ENCODE results near the gene SH3GL1.
A peak's percentile ranks its signal among the peaks of the same experiment; 100 is the strongest.
"Not testable (repeated sequence)": the region's sequence is repeated elsewhere in the genome, so short reads cannot be mapped to it uniquely, and the experiment has no call there.

The SH3GL1 gene

DNA sequence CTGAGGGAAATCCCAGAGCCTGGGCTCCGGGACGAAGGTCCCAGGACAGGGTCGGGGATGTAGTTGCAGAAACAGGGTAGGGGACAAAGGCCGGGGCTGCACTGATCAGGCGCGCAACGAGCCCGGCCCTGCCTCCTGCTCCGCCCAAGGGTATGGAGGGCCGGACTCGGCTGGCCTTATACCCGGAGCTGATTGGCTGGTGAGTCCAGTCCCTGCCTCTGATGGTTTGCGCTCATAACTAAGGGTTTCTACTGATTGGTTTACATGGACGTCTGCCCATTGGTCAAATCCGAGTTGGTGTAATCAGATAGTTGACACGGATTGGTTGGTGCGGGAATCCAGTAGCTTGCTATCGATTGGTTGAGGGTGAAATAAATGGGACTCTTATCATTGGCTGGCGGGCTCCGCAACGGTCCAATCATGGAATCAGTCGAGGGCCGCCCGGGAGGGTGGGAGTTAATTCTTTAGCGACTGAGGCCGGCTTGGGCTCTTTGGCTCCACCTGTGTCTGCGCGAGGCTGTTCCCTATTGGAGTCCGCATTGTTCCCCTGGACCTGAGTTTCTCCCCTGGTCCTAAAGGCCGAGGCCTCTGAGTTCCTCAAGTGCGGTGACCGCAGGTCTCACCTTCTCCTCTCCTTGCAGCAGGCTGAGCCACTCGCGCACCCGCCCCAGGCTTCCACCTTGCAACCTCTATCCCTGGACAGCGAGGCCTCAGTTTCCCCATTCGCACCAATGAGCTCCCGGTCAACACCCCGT lies 57.6 kb downstream of the SH3GL1 start:
- DNase-seq (ENCODE audit: low spot score) = peak; percentile 100

DNA sequence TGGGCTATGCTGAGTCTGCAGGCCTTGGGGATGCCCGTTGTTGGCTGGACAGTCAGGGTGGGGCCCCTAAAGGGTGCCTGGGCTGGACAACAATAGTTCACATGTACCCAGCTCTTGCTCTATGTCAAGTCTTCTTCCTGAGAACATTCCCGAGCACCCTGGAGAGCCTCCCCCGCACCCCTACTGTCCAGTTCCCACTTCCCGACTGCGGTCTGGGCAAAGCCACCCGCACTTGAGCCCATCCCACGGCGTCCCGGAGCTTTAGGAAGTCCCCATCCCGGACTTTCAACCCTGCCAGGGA lies 58.1 kb downstream of the SH3GL1 start:
- no peak for DNase-seq (ENCODE audit: low spot score)

DNA sequence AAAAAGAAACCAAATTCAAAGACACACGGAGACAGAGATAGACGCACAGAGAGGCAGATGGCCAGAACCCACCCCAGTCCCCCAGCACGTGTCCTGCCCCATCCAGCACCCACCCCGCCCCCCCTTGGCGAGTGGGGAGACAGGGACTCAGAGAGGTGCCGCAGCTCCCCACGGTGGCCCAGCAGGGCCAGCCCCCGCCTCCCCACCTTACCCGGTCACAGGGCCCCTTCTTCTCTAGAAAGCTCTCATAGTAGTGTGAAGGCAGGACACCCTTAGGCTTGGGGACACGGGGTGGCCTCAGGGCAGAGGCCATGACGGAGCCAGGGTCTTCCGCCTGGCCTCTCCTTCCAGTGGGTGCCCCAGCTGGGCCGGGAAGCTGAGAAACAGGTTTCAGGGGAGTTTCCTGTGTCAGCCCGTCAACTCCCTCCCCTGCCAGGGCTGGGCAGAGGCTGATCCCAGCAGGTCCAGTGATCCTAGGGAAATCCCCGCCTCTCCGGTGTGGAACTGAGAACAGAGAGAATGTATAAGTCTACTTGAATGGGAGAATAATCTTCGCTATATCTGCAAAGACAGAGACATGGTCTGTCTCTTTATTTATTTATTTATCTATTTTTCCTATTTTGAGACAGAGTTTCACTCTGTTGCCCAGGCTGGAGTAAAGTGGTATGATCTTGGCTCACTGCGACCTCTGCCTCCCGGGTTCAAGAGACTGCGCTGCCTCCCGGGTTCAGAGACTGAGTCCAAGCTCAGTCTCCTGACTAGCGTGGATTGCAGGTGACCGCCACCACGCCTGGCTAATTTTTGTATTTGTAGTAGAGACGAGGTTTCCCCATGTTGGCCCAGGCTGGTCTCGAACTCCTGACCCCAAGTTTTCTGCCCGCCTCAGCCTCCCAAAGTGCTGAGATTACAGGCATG lies 61.6 kb downstream of the SH3GL1 start, which contains the start of gene STAP2:
Gene STAP2, minus strand, starts transcription at position 387 of the 915 bp plus-strand sequence. Its CDS starts 74 bp downstream, at position 313.
- no peak for DNase-seq (ENCODE audit: low spot score)

DNA sequence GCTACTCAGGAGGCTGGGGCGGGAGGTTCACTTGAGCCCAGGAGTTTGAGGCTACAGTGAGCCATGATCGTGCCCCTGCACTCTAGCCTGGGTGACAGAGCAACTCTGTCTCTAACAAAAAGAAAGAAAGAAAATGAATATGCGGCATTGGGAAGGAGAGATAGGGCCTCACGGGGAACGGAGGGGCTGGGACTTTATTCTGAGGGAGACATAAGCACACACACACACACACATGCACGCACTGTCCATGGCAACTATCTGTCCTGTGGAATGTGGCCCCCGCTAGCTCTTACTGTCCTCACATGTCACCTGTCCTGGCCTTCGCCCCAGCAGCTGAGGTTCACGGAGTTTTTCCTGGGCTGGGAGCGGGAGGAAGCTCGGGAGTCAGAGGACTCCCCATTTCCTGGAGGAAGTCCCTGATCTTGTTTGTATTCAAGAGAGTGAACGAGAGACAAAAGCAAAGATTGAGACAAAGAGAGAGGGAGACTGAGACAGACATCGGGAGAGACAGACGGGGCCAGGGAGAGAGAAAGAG lies 62.4 kb downstream of the SH3GL1 start:
- no peak for DNase-seq (ENCODE audit: low spot score)

DNA sequence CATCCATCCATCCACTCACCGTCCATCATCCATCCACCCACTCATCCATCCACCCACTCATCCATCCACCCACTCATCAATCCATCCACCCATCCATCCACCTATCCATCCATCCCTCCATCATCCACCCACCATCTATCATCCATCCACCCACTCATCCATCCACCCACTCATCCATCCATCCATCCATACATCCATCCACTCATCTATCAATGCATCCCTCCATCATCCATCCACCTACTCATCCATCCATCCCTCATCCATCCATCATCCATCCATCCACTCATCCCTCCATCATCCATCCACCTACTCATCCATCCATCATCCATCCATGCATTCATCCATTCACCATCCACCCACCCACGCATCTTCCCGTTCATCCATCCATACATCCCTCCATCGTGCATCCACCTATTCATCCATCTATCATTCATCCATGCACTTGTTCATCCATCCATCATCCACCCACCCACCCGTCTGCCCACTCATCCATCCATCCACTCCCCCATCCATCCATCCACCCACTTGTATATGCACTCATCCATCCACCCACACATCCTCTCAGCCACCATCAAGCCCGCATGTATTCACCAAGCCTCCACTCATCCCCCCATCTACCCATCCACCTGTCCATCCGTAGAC lies 65.3 kb downstream of the SH3GL1 start:
- no peak for DNase-seq (ENCODE audit: low spot score)

DNA sequence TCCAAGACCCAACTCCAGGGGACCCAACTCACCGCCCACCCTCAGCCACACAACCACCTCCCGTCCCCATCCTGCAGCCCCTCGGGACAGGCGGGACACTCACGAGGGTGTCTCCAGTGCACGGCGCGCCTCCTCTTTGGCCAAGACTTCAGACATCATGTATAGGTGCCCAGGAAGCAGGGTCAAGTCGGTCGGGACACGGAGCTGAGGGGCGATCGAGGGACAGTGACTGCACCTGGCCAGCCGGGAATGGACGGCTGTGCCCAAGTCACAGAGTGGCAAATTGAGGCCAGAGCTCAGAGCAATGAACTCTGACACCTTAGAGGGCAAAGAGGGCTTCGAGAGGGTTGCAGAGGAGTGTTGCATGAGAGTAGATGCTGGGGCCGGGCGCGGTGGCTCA lies 70.5 kb downstream of the SH3GL1 start:
- no peak for DNase-seq (ENCODE audit: low spot score)

DNA sequence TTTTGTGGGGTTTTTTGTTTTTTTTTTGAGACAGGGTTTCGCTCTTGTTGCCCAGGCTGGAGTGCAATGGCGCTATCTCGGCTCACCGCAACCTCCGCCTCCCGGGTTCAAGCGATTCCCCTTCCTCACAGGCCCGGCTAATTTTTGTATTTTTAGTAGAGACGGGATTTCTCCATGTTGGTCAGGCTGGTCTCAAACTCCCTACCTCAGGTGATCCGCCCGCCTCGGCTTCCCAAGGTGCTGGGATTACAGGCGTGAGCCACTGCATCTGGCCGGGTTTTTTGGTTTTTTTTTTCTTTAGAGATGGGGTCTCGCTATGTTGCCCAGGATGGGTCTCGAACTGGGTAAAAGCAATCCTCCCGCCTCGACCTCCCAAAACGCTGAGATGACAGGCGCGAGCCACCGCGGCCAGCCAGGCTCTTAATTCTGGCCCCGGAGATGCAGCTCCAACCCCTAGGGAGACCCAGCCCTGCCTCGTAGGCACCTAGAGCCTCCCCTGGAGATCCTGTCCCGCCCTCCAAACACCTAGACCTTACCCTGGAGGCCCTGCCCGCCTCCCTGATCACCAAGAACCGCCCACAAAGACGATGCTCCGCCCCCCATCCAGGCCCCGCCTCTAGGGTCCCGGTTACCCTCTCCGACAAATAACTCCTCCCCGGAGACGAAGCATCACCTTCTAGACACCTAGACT lies 71.2 kb downstream of the SH3GL1 start:
- DNase-seq (ENCODE audit: low spot score) = not testable (repeated sequence)

DNA sequence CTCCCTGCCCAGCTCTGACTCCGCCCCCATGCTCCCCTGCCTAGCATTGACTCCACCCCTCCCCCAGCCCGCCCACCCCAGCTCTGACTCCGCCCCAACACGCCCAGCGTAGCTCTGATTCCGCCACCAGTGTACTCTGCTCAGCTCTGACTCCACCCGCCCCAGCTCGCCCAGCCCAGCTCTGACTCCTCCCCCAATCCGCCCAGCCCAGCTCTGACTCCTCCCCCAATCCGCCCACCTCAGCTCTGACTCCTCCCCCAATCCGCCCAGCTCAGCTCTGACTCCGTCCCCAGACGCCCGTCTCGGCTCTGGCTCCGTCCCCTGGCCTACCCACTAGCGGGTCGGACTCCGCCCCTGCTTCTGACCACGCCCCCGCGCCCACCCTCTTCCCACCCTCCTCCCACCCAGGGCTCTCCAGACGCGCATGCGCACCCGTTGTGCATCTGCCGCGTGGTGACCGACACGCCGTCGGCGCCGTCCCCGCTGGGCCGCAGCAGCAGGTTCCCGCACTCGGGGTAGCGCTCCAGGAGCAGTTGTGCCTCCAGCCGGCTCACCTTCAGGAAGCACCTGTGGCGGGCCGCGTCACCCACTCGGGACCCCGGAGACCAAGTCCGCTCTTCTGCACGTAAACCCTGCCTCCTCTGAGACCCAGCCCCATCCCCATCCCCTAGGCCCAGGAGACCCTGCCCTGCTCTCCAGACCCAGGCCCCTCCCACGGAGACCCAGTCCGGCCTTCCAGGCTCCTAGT lies 71.9 kb downstream of the SH3GL1 start:
- peak; percentile 87 for DNase-seq (ENCODE audit: low spot score)

DNA sequence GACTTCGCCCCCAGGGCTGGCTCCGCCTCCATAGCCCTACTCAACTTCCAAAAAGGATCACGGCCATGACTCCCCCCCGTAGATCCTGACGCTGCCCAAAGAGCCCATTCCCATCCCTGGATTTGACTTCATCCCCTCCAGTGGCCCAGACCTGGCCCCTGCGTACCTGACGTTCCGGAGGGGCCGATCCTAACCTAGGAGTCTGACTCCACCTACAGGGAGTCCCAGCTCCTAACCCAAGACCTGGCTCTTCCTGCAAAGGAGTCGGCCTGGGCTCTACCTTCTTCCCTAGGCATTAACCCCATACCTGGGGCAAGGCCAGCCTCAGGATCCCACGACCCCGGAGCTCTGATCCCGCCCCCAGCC lies 72.5 kb downstream of the SH3GL1 start:
- no peak for DNase-seq (ENCODE audit: low spot score)

DNA sequence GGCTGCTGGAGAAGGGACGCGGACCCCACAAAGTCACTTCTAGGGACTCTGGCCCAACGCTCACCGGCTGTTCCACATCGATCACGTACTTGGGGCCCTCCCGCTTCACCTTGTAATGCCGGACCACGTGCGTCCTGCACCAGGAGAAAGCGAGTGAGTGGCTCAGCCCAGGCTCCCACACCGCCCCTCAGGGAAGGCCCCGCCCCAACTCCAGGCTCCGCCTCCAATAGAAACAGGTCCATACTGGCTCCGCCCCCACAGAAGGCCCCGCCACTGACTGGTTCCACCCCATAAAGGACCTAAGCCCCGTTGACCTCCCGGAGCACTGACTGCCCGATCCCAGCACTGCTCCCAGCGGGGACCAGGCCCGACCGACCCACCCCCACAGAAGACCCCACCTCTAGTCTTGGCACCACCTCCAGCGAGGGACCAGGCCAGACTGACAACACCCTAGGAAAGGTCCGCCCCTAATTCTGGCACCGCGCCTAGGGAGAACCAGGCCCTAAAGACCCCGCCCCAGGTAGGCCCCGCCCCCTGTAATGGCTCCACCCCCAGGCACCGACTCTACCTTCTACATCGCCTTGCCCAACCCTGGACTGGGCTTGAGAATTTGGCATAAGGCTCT lies 73.0 kb downstream of the SH3GL1 start:
- no peak for DNase-seq (ENCODE audit: low spot score)

DNA sequence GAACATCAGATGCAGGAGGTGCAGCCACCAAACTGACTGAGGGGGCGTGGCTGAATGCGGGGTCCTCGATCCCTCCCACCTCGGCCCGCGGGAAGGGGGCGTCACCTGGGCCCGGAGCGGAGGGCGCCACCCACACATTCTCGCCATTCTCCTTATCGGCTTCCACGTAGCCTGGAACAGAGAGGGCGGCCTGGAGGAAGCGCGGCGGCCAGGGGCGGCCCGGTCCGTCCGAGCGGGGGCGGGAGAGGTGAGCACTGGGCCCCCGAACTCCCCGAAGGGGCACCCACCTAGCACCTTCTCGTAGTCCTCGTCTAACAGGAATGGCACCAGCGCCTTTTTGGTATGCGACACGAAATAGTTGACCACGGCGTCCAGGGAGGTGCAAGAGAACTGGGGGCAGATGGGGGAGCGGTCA lies 73.5 kb downstream of the SH3GL1 start:
- DNase-seq (ENCODE audit: low spot score) = no peak

DNA sequence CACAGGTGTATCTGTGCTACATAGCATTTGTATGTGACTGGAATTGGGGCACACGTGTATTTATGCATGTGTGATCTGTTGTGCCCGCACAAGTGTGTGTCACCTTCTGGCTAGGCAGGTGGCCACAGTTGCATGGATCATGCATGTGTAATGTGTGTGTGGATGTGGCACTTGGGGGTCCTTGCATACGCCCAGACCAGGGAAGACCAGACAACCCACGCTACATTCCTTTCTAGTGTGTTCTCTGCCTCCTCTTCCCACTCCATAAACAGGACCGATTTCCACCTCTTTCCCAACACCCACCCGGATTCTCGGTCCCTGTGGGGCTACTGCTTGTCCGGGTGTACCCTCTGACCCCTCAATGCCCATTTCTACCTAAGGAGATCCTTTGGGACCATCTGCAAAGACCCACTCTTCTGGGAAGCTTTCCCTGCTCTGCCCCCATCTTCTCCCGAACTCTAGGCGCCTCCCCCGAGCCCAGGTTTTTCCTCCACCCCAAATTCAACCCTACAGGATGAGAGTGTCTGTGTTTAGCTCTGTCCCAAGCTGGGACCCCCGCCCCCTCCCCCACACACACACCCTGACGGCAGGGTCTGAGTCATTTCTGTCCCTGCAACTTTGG lies 74.0 kb downstream of the SH3GL1 start:
- DNase-seq (ENCODE audit: low spot score) = no peak

DNA sequence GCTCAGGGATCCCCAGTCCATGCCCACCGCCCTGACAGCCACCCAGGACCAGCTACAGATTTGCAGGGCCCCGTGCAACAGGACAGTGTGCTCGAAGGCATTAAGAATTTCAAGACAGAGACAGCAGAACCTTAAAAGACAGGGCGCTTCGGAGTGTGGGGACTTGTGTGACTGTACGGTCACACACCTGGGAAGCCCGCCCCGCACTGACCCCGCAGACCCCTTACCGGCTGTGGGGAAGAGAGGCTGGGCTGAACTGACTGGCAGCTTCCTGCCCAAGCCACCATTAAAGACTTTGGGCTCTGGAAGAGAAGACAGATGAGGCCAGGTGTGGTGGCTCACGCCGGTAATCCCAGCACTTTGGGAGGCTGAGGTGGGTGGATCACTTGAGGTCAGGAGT lies 76.1 kb downstream of the SH3GL1 start:
- DNase-seq (ENCODE audit: low spot score) = no peak

DNA sequence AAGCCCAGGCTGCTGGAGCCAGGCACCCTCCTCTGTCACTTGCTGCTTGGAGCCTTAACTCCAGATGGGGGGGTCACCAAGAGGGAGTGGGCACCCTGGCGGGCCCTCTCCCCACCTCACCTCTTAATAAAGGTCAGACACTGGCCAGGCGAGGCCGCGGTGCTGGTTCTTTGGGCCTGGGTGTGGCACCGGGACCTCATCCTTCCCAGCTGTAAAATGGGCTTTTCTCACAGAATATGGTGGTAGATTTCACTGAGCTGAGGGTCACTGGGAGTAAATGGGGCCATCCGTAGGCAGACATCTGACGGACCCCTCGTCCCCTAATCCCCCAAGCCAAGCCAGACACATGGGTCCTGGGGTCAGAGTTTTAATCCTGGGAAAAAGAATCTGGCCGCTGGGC lies 76.7 kb downstream of the SH3GL1 start:
- no peak for DNase-seq (ENCODE audit: low spot score)

DNA sequence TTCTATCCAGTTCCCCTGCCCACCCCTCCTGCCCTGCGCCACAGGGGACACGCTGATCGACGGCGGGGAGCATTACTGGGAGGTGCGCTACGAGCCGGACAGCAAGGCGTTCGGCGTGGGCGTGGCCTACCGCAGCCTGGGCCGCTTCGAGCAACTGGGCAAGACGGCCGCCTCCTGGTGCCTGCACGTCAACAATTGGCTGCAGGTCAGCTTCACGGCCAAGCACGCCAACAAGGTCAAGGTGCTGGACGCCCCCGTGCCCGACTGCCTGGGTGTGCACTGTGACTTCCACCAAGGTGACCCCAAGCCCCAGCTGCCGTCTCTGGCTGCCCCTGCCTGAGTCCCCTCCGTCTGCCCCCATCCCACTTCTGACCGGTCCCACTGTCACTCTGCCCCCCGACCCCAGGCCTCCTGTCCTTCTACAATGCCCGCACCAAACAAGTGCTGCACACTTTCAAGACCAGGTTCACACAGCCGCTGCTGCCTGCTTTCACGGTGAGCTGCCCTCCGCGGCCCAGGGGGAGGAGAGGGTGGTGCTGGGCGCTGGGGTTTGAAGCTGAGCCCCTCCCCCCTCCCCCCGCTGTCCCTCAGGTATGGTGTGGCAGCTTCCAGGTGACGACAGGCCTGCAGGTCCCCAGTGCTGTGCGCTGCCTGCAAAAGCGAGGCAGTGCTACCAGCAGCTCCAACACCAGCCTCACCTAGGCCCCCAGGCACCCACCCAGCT lies 77.2 kb downstream of the SH3GL1 start:
- DNase-seq (ENCODE audit: low spot score) = no peak

DNA sequence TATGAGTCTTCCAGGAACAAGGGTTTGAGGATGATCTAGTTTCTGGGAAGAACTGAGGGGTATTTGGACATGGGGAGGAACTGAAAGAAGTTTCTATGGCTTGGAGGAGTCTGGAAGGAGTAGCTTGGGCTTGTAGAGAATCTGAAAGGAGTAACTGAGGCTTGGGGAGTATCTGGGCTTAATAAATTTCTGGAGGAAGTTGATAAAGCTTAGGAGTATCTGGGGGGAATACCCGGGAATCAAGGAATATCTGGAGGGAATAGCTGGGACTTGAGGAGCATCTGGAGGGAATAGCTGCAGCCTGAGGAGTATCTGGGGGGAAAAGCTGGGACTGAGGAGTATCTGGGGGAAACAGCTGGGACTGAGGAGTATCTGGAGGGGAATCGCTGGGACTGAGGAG lies 79.9 kb downstream of the SH3GL1 start:
- no peak for DNase-seq (ENCODE audit: low spot score)

DNA sequence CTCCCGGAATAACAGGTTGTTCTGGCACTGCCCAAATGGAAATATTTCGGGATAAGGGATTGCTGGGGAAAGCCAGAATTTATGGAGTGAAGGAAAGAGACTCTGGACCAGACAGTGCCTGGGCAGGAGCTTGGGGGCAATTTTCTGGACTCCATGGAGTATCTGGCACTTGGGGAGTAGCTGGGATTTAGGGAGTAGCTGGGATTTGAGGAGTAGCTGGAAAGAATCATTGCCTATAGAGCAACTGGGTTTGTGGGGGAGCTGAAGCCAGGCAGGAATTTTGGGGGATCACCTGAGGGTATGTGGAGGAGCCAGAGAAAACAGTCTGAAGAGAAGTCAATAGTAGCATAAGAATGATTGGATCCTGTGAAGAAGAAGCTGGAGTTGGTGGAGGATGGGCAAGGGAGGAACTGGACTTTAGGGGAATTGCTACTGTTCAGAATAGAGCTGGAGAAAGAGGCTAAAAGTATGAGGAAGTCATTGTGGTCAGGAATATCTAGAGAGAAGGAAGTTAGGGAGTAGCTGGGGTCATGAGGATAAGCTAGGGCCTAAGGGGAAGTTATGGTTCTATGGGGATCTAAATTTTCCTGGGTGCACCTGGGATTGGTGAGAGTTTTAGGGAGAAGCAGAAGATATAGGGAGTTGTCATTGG lies 81.2 kb downstream of the SH3GL1 start:
- no peak for DNase-seq (ENCODE audit: low spot score)

DNA sequence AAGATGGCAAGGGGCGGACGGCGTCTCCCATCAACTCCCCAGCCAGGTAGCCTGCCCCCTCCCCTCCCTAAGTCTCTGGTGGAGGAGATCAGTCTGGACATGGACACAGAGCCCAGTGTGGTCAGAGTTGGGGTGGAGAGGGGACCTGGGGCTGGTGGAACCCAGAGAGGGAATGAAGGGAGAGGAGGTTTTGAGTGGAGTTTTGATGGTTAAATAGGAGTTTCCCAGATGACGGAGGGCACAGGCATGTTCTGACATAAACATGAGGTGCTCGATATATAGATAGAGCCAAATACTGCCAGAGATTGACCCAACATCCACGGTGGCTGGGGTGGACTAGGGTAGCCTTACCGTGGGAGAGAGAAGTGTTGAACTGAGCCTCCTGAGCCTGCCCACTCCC lies 81.9 kb downstream of the SH3GL1 start:
- no peak for DNase-seq (ENCODE audit: low spot score)

DNA sequence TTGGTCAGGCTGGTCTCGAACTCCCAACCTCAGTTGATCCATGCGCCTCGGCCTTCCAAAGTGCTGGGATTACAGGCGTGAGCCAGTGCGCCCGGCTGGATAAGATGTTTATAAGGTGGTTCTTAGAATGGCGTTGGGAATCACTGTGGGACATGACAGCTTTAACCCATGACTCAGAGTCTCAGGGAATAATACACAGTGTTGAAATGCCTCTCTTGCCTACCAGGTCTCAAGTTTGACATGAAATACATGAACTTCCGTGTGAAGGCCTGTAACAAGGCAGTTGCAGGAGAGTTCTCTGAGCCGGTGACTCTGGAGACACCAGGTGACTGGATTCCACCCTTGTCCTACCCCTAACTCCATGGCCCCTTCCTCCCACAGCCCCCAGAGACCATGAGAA lies 83.4 kb downstream of the SH3GL1 start:
- no peak for DNase-seq (ENCODE audit: low spot score)
